Measurements from ENCODE around the gene PHF3. TPM values are rescaled to one million over a fixed set of nuclear protein-coding genes. Genes with fewer than 3 reads are reported as not detected.

Gene PHF3
- total RNA-seq, 1 donor from 2014 or later, result 38.7 TPM

DNA sequence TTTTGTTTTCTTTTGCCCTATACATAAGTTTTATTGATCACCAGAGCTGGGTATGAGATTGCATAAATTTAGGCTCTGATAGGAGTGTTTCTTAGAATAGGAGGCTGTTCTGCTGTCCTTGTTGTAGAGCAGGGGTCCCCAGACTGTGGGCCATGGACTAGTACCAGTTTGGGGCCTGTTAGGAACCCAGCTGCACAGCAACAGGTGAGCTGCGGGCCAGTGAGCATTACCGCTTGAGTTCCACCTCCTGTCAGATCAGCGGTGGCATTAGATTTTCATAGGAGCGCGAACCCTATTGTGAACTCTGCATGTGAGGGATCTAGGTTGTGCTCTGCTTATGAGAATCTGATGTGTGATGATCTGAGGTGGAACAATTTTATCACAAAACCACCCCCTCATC lies 26.2 kb downstream of the PHF3 start:
- Mint-ChIP-seq H3K9me3 (ENCODE audit: unreplicated experiment) (no peaks in the 10 kb centered on the region), H3K4me1 (ENCODE audit: low read depth, unreplicated experiment) (peaks cover 9% of the 10 kb centered on the region), H3K27ac (ENCODE audit: unreplicated experiment) (no peak overlapping the region), H3K27me3 (ENCODE audit: unreplicated experiment) (peaks cover 3% of the 10 kb centered on the region), H3K4me3 (ENCODE audit: unreplicated experiment) (no peak overlapping the region), H3K36me3 (ENCODE audit: unreplicated experiment) (no peaks in the 10 kb centered on the region)
- TF ChIP-seq, protein P1, sequence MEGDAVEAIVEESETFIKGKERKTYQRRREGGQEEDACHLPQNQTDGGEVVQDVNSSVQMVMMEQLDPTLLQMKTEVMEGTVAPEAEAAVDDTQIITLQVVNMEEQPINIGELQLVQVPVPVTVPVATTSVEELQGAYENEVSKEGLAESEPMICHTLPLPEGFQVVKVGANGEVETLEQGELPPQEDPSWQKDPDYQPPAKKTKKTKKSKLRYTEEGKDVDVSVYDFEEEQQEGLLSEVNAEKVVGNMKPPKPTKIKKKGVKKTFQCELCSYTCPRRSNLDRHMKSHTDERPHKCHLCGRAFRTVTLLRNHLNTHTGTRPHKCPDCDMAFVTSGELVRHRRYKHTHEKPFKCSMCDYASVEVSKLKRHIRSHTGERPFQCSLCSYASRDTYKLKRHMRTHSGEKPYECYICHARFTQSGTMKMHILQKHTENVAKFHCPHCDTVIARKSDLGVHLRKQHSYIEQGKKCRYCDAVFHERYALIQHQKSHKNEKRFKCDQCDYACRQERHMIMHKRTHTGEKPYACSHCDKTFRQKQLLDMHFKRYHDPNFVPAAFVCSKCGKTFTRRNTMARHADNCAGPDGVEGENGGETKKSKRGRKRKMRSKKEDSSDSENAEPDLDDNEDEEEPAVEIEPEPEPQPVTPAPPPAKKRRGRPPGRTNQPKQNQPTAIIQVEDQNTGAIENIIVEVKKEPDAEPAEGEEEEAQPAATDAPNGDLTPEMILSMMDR (IDR thresholded peaks at IDR 0.05; ENCODE audit: partially characterized antibody, unreplicated experiment), result no peak
- DNase-seq, result no peak

DNA sequence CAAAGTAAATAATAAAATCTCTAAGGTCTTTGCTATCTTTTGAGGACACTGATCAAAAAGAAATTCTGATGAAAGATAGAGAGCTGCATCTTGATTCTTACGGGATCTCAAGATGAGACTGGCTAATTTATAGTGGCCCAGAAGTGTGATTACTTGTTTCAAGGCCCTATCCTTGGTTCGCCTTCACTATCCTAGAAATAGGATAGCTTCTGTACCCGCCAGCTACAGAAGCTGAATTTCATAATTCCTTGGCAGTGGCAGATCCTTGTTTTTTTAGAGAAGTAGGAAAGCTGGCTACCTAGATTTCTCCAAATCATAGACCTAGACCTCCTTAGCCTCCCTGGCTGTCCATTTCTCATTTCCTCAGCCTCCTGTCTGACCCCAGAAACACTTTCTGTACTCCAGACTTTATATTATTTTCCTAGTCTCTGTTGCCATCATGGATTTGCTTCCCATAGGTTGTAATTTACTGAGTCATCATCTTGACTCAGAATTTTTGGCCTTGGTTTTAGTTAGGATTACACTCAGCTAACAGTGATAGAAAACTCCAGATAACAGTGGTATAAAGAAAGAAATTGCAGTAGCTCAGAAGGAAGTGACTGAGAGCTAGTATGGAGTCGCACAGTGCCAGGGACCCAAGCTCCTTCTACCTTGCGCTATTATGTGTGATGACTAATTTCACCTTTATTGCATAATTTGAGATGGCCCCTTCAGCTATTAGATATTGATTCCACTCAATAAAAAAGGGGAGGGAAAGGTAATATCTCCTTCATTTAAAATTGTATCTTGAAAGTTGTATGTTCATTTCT lies 27.7 kb downstream of the PHF3 start:
- no peak for DNase-seq
- Mint-ChIP-seq H3K27me3 (ENCODE audit: unreplicated experiment) (peaks cover 3% of the 10 kb centered on the region), H3K27ac (ENCODE audit: unreplicated experiment) (no peak overlapping the region), H3K4me1 (ENCODE audit: low read depth, unreplicated experiment) (peaks cover 3% of the 10 kb centered on the region), H3K36me3 (ENCODE audit: unreplicated experiment) (no peaks in the 10 kb centered on the region), H3K4me3 (ENCODE audit: unreplicated experiment) (no peak overlapping the region), H3K9me3 (ENCODE audit: unreplicated experiment) (no peaks in the 10 kb centered on the region)
- TF ChIP-seq, protein P1 (IDR thresholded peaks at IDR 0.05; ENCODE audit: partially characterized antibody, unreplicated experiment), result no peak

DNA sequence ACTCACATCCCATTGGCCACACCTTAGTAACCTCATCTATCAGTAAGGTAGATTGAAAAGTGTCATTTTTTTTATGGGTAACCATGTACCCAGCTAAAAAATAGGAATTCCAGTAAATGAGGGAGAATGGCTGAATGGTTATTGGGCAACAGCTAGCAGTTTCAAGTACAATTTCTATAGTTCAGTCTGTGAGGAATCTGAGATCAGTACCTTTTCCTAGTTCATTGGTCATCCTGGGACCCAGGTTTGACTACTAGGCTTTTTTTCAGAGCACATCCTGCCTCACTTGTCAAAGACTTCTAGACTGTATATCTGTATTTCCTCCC lies 28.3 kb downstream of the PHF3 start:
- Mint-ChIP-seq H3K27me3 (ENCODE audit: unreplicated experiment) (no peaks in the 10 kb centered on the region), H3K4me1 (ENCODE audit: low read depth, unreplicated experiment) (peaks cover 3% of the 10 kb centered on the region), H3K4me3 (ENCODE audit: unreplicated experiment) (no peak overlapping the region), H3K9me3 (ENCODE audit: unreplicated experiment) (no peaks in the 10 kb centered on the region), H3K36me3 (ENCODE audit: unreplicated experiment) (no peaks in the 10 kb centered on the region), H3K27ac (ENCODE audit: unreplicated experiment) (no peak overlapping the region)
- TF ChIP-seq, protein P1 (IDR thresholded peaks at IDR 0.05; ENCODE audit: partially characterized antibody, unreplicated experiment), result no peak
- no peak for DNase-seq

DNA sequence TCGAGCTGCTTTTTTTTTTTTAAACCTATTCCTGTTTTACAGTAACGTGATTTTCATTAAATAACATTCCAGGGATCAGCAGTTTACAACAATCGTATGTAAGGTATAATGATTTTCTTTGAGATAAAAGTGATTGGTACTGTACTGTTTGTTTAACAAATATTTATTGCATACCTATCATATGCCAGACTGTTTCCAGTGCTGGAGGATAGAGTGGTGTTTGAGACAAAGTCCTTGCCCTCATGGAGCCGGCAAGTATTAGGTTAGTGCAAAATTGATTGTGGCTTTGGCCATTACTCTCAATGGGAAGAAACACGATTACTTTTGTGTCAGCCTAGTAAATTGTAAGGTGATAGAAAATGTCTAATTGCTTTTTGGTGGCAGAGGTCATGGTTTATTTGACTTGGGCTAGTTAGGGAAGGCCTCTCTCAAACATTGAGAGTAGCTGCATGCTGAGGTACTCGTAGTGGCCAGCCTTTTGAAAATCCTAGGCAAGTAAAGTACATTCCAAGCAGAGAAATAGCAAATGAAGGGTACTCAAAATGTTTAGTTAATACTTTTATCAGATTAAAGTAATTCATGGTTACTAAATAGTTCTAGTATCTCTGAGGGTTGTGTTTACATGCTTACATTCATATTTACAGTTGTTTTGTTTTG lies 35.6 kb downstream of the PHF3 start:
- H3K4me1 Mint-ChIP-seq (ENCODE audit: low read depth, unreplicated experiment), result no peaks in the 10 kb centered on the region

More for the DNA sequence above, 35.6 kb downstream of the PHF3 start:
- Mint-ChIP-seq H3K9me3 (ENCODE audit: unreplicated experiment) (no peaks in the 10 kb centered on the region), H3K27ac (ENCODE audit: unreplicated experiment) (no peak overlapping the region), H3K36me3 (ENCODE audit: unreplicated experiment) (no peaks in the 10 kb centered on the region), H3K27me3 (ENCODE audit: unreplicated experiment) (no peaks in the 10 kb centered on the region), H3K4me3 (ENCODE audit: unreplicated experiment) (no peak overlapping the region)
- TF ChIP-seq, protein P1 (IDR thresholded peaks at IDR 0.05; ENCODE audit: partially characterized antibody, unreplicated experiment), result no peak
- no peak for DNase-seq
